Right atrium auricular region (tissue), 2 donors: ENCODE results near the gene FXYD6. TPM values are rescaled to one million over a fixed set of nuclear protein-coding genes. Genes with fewer than 3 reads are reported as not detected.

ENCODE experiments used
- DNase-seq: peaks from one replicate; pipeline ENCODE4 v3.0.0-alpha.2; 2019; ENCODE audit warnings: low spot score
- H3K27ac ChIP-seq, 2 donors: fragments of 200-600 bp; sonication (generic); 1 replicate in 1 of 2; 2 replicates in 1 of 2; pipeline ENCODE4 v1.5.1; 2016 to 2019
- H3K27me3 ChIP-seq, 2 donors: fragments of 200-600 bp; sonication (generic); one replicate each; pipeline versions ENCODE4 v1.5.1 to v1.6.0; 2017 to 2019
- H3K36me3 ChIP-seq: fragments of 200-600 bp; sonication (generic); one replicate; pipeline ENCODE4 v1.5.1; 2016
- H3K4me1 ChIP-seq, 2 donors: fragments of 200-600 bp; sonication (generic); one replicate each; pipeline versions ENCODE4 v1.5.1 to v1.6.0; 2017 to 2019
- H3K4me3 ChIP-seq, 2 donors: fragments of 200-600 bp; sonication (generic); 1 replicate in 1 of 2; 2 replicates in 1 of 2; pipeline ENCODE4 v1.5.1; 2017 to 2019; ENCODE audit warnings: mild to moderate bottlenecking in 1 of 2, moderate library complexity in 1 of 2
- H3K9me3 ChIP-seq, 2 donors: fragments of 200-600 bp; sonication (generic); one replicate each; pipeline ENCODE4 v1.5.1; 2019
- CTCF ChIP-seq, 2 donors: fragments of 200-600 bp; sonication (generic); IDR thresholded peaks; one replicate each; pipeline ENCODE4 v1.5.1; 2019; ENCODE audit warnings: antibody characterized with exemption in 2 of 2
- total RNA-seq, 2 donors: library from RNA; depleted of rRNA; stranded (reverse); fragments of >200 nt; gene quantifications; one replicate each; pipeline ENCODE4 v1.1.0, GENCODE V29; 2016

FXYD6 gene
- total RNA-seq, 2 donors from 2014 or later, result 28.6 to 42.6 TPM

- DNase-seq, result no peak
- Histone ChIP-seq H3K9me3 (no peaks in the 10 kb centered on the region), H3K4me3 (no peak overlapping the region), H3K4me1 (peaks cover 0 to 6% of the 10 kb centered on the region in 2 donors), H3K27me3 (no peaks in the 10 kb centered on the region), H3K36me3 (no peaks in the 10 kb centered on the region), H3K27ac (no peak overlapping the region)
- no peak for TF ChIP-seq CTCF (IDR thresholded peaks at IDR 0.05)
Observed at GRCh38 chr11:117838901-117839300, 37.6 kb downstream of the FXYD6 start.

- DNase-seq, result peak; percentile 40
- no peak for TF ChIP-seq CTCF (IDR thresholded peaks at IDR 0.05)
- H3K36me3 ChIP-seq, result no peaks in the 10 kb centered on the region
Observed at GRCh38 chr11:117837791-117838190, 38.7 kb downstream of the FXYD6 start.

GRCh38 chr11:117837070-117837776 lies 39.2 kb downstream of the FXYD6 start:
- H3K27ac ChIP-seq, result no peak overlapping the region
- H3K27me3 ChIP-seq, result no peaks in the 10 kb centered on the region
- peaks cover 0 to 11% of the 10 kb centered on the region in 2 donors for H3K4me1 ChIP-seq
- DNase-seq, result peak; percentile 53
- H3K4me3 ChIP-seq, result no peak overlapping the region
- no peaks in the 10 kb centered on the region for H3K9me3 ChIP-seq
- no peak for TF ChIP-seq CTCF (IDR thresholded peaks at IDR 0.05)
- H3K36me3 ChIP-seq, result no peaks in the 10 kb centered on the region

More at GRCh38 chr11:117837791-117838190, 38.7 kb downstream of the FXYD6 start:
- Histone ChIP-seq H3K27me3 (no peaks in the 10 kb centered on the region), H3K9me3 (no peaks in the 10 kb centered on the region), H3K4me1 (peaks cover 0 to 11% of the 10 kb centered on the region in 2 donors), H3K4me3 (no peak overlapping the region), H3K27ac (no peak overlapping the region)

- Histone ChIP-seq H3K4me3 (no peak overlapping the region), H3K36me3 (no peaks in the 10 kb centered on the region), H3K9me3 (no peaks in the 10 kb centered on the region), H3K27me3 (no peaks in the 10 kb centered on the region), H3K27ac (no peak overlapping the region), H3K4me1 (peaks cover 0 to 11% of the 10 kb centered on the region in 2 donors)
- TF ChIP-seq CTCF (IDR thresholded peaks at IDR 0.05), result no peak
- DNase-seq, result peak; percentile 55
Observed at GRCh38 chr11:117836077-117836960, 40.1 kb downstream of the FXYD6 start.

- H3K4me1 ChIP-seq, result peaks cover 0 to 14% of the 10 kb centered on the region in 2 donors
- no peaks in the 10 kb centered on the region for H3K9me3 ChIP-seq
- no peak overlapping the region for H3K27ac ChIP-seq
- H3K4me3 ChIP-seq, result no peak overlapping the region
- H3K27me3 ChIP-seq, result no peaks in the 10 kb centered on the region
- H3K36me3 ChIP-seq, result no peaks in the 10 kb centered on the region
- peak; percentile 50 for DNase-seq
- no peak for TF ChIP-seq CTCF (IDR thresholded peaks at IDR 0.05)
Observed at GRCh38 chr11:117835576-117835975, 40.9 kb downstream of the FXYD6 start.
